Lower lobe of right lung (tissue), 2 donors: ENCODE data around the gene CX3CL1. TPM values are rescaled to one million over a fixed set of nuclear protein-coding genes. Genes with fewer than 3 reads are reported as not detected.
"Not testable (repeated sequence)": the region's sequence is repeated elsewhere in the genome, so short reads cannot be mapped to it uniquely, and the experiment has no call there.

Experiments
- ATAC-seq, 2 donors: fragments of 200-7000 bp; cut with Tn5 transposase; one replicate each; pipeline ENCODE4 v1.9.1; 2020 to 2022; ENCODE audit warnings: mild to moderate bottlenecking in 2 of 2, moderate library complexity in 2 of 2
- DNase-seq: peaks from one replicate; pipeline ENCODE4 v3.0.0-alpha.2; 2020
- H3K27ac ChIP-seq: fragments of 200-600 bp; one replicate; pipeline ENCODE4 v1.8.0; 2022
- H3K27me3 ChIP-seq: fragments of 200-600 bp; one replicate; pipeline ENCODE4 v1.8.0; 2022; ENCODE audit warnings: low read depth
- H3K36me3 ChIP-seq: fragments of 200-600 bp; one replicate; pipeline ENCODE4 v1.8.0; 2022; ENCODE audit warnings: mild to moderate bottlenecking
- H3K4me1 ChIP-seq: fragments of 200-600 bp; one replicate; pipeline ENCODE4 v1.8.0; 2022
- H3K4me3 ChIP-seq: fragments of 200-600 bp; one replicate; pipeline ENCODE4 v1.8.0; 2022; ENCODE audit warnings: mild to moderate bottlenecking
- H3K9me3 ChIP-seq: fragments of 200-600 bp; one replicate; pipeline ENCODE4 v1.8.0; 2022
- intact Hi-C: fragments of 100-400 bp; cut with DNase I; formaldehyde crosslinking; loops from one replicate; pipeline ENCODE4 v1.11.0; 2022
- total RNA-seq: library from RNA; stranded (reverse); fragmentation: NEBNext Ultra II Directional; extraction: Animal tissue kit (Norgen Biotek cat#: 25700); gene quantifications from one replicate; pipeline ENCODE4 v1.2.1, GENCODE V29; 2021
- TF ChIP-seq, protein P1 (sequence below): fragments of 200-600 bp; IDR thresholded peaks from one replicate; pipeline ENCODE4 v1.8.0; 2022; ENCODE audit warnings: antibody characterized with exemption, mild to moderate bottlenecking
- donor health status: DM: no; HTN: yes; CAD: no; lungs with severe emphysema.

The CX3CL1 gene
- total RNA-seq, 1 donor from 2014 or later = 33.6 TPM

DNA sequence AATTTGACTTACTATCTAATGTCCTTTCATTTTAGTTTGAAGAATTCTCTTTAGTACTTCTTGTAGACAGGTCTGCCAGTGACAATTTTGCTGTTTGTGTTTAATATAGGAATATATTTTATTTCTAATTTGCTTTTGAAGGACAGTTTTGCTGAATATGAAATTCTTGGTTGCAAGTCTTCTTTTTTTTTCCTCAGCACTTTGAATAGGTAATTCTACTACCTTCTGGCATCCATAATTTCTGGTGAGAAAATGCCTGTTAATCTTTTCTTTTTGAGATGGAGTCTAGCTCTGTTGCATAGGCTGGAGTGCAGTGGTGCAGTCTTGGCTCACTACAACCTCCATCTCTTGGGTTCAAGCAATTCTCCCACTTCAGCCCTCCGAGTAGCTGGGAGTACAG lies 38.9 kb upstream of the CX3CL1 start:
- ATAC-seq (no peak), DNase-seq (no peak)
- intact Hi-C loops = no loop called here
- Histone ChIP-seq H3K27me3 (no peaks in the 10 kb centered on the region), H3K9me3 (peaks cover 4% of the 10 kb centered on the region), H3K4me3 (no peak overlapping the region), H3K4me1 (no peaks in the 10 kb centered on the region), H3K36me3 (no peaks in the 10 kb centered on the region), H3K27ac (no peak overlapping the region)
- TF ChIP-seq, protein P1, sequence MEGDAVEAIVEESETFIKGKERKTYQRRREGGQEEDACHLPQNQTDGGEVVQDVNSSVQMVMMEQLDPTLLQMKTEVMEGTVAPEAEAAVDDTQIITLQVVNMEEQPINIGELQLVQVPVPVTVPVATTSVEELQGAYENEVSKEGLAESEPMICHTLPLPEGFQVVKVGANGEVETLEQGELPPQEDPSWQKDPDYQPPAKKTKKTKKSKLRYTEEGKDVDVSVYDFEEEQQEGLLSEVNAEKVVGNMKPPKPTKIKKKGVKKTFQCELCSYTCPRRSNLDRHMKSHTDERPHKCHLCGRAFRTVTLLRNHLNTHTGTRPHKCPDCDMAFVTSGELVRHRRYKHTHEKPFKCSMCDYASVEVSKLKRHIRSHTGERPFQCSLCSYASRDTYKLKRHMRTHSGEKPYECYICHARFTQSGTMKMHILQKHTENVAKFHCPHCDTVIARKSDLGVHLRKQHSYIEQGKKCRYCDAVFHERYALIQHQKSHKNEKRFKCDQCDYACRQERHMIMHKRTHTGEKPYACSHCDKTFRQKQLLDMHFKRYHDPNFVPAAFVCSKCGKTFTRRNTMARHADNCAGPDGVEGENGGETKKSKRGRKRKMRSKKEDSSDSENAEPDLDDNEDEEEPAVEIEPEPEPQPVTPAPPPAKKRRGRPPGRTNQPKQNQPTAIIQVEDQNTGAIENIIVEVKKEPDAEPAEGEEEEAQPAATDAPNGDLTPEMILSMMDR = no peak

DNA sequence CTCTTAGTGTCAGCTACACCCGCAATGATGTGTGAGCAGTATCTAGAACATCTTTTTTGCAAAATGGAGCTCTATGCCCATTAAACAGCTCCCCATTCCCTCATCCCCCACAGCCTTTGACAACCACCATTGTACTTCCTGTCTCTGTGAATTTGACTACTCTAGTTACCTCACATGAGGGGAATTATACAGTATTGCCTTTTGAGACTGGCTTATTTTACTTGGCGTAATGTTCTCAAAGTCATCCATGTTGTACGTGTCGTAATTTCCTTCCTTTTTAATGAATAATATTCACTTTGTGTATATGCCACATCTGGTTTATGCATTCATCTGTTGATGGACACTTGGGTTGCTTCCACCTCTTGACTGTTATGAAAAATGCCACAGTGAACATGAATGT lies 36.9 kb upstream of the CX3CL1 start:
- intact Hi-C loops = no loop called here
- H3K27ac ChIP-seq = no peak overlapping the region
- H3K4me1 ChIP-seq = peaks cover 6% of the 10 kb centered on the region
- no peak overlapping the region for H3K4me3 ChIP-seq
- TF ChIP-seq, protein P1 = no peak
- H3K9me3 ChIP-seq = peaks cover 4% of the 10 kb centered on the region
- H3K27me3 ChIP-seq = no peaks in the 10 kb centered on the region
- no peaks in the 10 kb centered on the region for H3K36me3 ChIP-seq
- DNase-seq (no peak), ATAC-seq (no peak)

DNA sequence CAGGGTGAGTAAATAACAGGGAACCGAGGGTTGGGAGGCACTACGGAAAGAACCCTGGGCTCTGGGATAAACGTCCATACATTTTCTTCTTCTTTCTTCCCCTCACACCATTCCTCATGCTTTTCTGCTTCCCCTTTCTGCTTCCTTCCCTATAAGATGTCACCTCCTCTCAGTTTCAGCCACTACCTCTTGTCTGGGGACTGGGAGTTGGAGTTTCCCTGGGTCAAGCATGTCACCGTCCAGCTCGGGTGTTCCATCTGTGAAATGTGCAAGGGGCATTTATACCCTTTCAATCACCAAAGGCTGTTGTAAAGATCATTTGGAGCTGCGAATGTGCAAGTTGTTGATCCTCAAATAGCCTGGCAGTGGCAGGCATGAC lies 31.2 kb upstream of the CX3CL1 start:
- DNase-seq (no peak), ATAC-seq (peak; percentile 14 to 28)
- Histone ChIP-seq H3K36me3 (no peaks in the 10 kb centered on the region), H3K9me3 (no peaks in the 10 kb centered on the region), H3K27me3 (no peaks in the 10 kb centered on the region), H3K4me3 (no peak overlapping the region), H3K4me1 (peaks cover 25% of the 10 kb centered on the region), H3K27ac (peak overlapping the region; percentile 18)
- intact Hi-C loops = no loop called here
- TF ChIP-seq, protein P1 = no peak

DNA sequence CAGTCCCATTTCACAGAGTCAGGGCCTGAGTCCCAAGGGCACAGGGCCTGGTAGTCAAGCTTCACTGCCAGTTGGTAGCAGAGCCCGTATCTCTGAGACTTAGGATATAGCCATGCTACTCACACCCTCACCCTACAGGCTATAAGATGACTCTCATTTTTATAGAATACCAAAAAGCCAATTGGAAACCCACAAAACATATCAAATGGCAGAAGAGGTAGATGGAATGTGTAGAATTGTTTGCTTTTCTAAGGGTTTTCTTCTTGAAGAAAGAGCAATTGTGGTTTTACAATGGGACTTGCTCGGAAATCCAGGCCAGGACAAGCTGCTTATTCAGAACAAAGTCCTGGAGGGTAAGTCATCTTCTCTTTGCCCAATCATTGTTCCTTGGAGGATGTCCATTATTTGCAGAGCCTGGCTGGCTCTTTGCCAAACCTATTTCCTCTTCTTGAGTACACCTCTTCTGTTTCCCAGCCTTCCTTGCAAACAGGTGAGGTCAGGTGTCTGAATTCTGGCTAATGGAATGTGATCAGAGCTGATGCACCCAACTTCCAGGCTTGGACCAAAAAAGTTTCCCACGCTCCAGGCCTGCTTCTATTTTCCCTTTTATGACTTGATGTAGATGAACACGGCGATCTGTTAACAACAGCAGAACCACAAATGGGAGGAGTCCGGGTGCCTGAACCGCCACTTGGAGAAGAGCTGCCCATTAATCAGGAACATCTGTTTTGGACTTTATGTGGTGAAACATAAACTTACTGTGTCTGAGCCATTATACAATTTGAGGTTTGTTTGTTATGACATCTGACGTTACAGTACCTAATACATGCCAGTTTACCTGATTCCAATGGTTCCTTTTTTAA lies 30.6 kb upstream of the CX3CL1 start:
- Histone ChIP-seq H3K27me3 (no peaks in the 10 kb centered on the region), H3K4me1 (peaks cover 25% of the 10 kb centered on the region), H3K27ac (peak overlapping the region; percentile 18), H3K4me3 (no peak overlapping the region), H3K9me3 (no peaks in the 10 kb centered on the region), H3K36me3 (no peaks in the 10 kb centered on the region)
- ATAC-seq (peak; percentile 80 to 84), DNase-seq (no peak)
- intact Hi-C loops = no loop called here
- TF ChIP-seq, protein P1 = no peak

DNA sequence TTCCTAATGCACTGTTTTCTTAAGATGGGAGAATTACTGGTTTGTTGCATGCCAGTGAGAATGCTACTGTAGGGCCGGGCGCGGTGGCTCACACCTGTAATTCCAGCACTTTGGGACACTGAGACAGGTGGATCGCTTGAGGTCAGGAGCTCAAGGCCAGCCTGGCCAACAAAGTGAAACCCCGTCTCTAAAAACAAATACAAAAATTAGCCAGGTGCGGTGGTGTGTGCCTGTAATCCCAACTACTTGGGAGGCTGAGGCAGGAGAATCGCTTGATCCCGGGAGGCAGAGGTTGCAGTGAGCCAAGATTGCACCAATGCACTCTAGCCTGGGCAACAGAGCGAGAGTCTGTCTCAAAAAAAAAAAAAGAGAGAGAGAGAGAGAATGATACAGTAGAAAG lies 29.7 kb upstream of the CX3CL1 start:
- ATAC-seq, intact Hi-C loops, H3K27ac ChIP-seq, H3K9me3 ChIP-seq, DNase-seq, H3K27me3 ChIP-seq, H3K36me3 ChIP-seq, H3K4me3 ChIP-seq: not testable (repeated sequence)
- peaks cover 25% of the 10 kb centered on the region for H3K4me1 ChIP-seq

DNA sequence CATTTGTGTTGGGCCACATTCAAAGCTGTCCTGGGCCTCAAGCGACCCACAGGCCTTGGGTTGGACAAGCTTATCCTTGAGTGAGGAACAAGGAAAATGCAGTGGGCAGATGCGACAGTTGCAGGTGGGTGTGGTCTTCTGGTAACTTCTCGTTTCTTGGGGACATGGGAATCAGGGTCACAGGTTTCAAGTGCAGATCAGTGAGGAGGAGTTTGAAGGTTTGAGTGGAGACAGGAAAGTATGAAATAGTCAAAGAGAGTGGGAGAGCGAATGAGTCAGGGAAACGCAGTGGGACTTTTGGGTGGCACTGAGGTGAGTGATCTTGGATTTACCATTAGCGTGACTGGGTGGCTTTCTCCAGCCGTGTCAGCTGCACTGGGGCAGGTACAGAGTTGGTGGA lies 29.1 kb upstream of the CX3CL1 start:
- ATAC-seq (peak; percentile 13 to 54), DNase-seq (peak; percentile 58)
- Histone ChIP-seq H3K4me1 (peaks cover 25% of the 10 kb centered on the region), H3K4me3 (no peak overlapping the region), H3K9me3 (no peaks in the 10 kb centered on the region), H3K27me3 (no peaks in the 10 kb centered on the region), H3K27ac (no peak overlapping the region), H3K36me3 (no peaks in the 10 kb centered on the region)
- TF ChIP-seq, protein P1 = no peak
- intact Hi-C loops = no loop called here

DNA sequence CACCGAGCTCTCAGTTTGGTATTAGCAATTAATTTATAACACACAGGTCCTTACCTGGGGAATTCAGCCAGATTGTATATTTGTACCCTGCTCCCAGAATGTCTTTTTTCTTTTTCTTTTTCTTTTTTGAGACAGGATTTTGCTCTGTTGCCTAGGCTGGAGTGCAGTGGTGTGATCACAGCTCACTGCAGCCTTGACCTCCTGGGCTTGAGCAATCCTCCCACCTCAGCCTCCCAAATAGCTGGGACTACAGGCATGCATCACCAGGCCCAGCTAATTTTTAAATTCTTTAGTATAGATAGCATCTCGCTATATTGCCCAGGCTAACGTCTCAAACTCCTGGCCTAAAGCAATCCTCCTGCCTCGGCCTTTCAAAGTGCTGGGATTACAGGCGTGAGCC lies 28.2 kb upstream of the CX3CL1 start:
- H3K27me3 ChIP-seq, H3K9me3 ChIP-seq, H3K36me3 ChIP-seq, intact Hi-C loops, ATAC-seq, H3K27ac ChIP-seq, DNase-seq, H3K4me3 ChIP-seq: not testable (repeated sequence)
- H3K4me1 ChIP-seq = peaks cover 25% of the 10 kb centered on the region
